ENCODE results near the gene CDC34. TPM values are rescaled to one million over a fixed set of nuclear protein-coding genes. Genes with fewer than 3 reads are reported as not detected.

CDC34 gene
- total RNA-seq, 1 donor from 2014 or later = 30.8 TPM

- no peak for DNase-seq (ENCODE audit: low spot score)
Measured at GRCh38 chr19:497491-497868, 34.1 kb upstream of the CDC34 start.

DNA sequence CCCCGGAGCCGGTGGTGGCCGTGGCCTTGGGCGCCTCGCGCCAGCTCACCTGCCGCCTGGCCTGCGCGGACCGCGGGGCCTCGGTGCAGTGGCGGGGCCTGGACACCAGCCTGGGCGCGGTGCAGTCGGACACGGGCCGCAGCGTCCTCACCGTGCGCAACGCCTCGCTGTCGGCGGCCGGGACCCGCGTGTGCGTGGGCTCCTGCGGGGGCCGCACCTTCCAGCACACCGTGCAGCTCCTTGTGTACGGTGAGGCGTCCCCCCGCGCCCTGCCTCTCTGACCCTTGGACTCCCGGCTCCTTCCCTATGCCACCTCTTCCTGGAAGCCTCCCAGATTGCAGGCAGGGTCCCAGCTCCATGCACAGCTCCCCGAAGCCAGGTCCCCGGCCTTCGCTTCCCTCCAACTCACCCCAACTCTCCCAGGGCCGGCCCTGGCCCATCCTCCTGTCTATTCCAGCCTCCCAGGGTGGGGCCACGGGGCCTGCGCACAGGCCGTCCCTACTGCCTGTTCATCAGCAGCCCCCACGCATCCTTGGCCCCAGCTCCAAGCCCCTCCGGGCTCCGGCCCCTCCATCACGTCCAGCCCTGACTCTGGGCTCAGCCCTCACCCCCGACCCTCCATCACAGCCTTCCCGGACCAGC lies 33.6 kb upstream of the CDC34 start:
- DNase-seq (ENCODE audit: low spot score) = no peak

DNA sequence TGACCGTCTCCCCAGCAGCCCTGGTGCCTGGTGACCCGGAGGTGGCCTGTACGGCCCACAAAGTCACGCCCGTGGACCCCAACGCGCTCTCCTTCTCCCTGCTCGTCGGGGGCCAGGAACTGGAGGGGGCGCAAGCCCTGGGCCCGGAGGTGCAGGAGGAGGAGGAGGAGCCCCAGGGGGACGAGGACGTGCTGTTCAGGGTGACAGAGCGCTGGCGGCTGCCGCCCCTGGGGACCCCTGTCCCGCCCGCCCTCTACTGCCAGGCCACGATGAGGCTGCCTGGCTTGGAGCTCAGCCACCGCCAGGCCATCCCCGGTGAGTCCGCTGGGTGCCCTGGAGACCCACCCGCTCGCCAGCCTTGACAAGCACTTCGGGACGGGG lies 33.1 kb upstream of the CDC34 start:
- no peak for DNase-seq (ENCODE audit: low spot score)

GRCh38 chr19:498977-499623 lies 32.5 kb upstream of the CDC34 start:
- DNase-seq (ENCODE audit: low spot score) = no peak

- no peak for DNase-seq (ENCODE audit: low spot score)
Measured at GRCh38 chr19:501646-502045, 29.9 kb upstream of the CDC34 start.

DNA sequence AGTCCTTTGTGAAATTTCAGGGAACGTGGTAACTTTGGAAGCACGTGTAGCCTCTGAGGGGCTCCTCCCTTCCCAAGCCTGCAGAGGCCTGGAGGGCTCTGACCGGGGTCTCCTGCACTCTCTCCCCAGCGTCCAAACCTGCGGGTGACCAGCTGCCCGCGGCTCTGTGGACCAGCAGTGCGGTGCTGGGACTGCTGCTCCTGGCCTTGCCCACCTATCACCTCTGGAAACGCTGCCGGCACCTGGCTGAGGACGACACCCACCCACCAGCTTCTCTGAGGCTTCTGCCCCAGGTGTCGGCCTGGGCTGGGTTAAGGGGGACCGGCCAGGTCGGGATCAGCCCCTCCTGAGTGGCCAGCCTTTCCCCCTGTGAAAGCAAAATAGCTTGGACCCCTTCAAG lies 26.9 kb upstream of the CDC34 start:
- no peak for DNase-seq (ENCODE audit: low spot score)

DNA sequence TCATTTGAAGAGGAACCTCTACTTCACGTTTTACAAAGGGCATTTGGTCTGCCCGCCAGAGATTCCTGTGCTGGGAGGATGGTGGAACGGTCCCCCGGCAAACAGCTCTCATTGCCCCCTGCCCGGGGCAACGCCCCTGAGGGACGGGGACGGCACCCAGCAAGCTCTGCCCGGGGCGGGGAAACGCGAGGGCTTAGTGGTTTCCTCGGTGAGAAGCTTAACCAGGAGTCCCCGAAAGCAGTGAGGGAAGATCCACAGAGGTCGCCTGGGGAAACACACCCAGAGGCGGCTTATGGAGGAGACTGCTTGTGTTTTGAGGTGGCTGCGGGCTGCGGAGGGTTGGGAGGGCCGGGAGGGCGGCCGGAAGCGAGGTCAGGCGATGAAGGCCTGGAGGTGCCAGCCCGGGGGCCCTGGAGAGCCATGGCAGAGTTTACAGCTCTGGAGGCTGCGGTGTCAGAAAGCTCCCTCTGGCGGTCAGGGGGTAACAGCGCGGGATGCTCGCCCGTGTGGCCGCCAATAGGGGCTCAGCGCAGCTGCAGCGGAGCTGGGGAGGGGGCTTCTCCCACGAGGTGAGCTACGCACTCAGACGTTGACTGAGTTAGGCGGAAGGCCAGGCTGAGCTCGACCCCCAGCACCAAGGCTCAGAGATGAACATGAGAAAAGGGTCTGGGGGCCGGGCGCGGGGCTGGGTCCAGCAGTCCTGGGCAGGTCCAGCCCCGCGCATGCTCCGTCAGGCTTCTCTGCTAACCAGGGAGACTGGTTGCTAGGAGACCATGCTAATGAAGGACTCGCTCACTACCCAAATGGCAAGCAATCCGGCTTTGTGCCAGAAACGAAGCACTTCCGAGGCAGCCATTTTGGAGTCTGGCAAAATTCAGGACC lies 24.9 kb upstream of the CDC34 start:
- peak; percentile 93 for DNase-seq (ENCODE audit: low spot score)

GRCh38 chr19:507286-508203 lies 24.0 kb upstream of the CDC34 start, which contains the start of gene TPGS1:
Gene TPGS1, plus strand, starts transcription at chr19:507497. Its CDS starts 10 bp downstream, at chr19:507507.
- peak; percentile 99 for DNase-seq (ENCODE audit: low spot score)

GRCh38 chr19:508204-509150 lies 23.1 kb upstream of the CDC34 start:
- DNase-seq (ENCODE audit: low spot score) = no peak

GRCh38 chr19:510606-511100 lies 20.9 kb upstream of the CDC34 start:
- DNase-seq (ENCODE audit: low spot score) = peak; percentile 79

DNA sequence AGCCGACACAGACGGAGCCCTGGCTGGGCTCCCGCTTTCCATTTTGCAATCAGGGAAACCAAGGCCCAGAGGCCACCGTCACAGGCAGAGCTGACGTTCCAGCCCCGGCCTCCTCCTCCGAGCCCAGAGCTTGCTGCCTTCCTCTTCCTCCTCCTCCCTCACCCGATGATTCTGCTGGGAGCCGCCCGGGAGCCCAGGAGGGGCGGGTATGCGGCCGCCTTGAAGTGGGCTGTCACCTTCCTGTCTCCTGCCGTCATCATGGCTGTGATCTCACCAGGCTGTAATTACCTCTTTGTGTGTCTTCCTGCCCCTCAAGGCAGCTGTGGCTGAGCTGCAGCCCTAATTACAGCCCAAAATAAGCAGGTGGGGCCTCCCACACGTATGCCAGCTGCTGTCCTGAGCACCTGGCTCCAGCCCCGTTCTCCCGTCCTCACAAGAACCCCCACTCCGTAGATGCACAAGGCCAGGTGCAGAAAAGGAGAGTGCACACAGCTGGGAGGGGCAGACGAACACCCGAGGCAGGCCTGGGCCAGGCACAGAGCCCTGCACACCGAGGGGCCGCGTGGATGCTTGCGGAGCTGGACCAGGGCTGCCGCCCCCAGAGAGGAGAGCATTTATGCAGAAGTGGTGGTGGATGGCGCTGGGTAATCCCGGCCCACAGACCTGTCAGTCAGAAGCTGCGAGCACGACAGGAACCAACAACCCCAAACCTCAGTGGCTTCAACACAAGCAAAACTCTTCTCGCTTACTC lies 20.3 kb upstream of the CDC34 start:
- no peak for DNase-seq (ENCODE audit: low spot score)

DNA sequence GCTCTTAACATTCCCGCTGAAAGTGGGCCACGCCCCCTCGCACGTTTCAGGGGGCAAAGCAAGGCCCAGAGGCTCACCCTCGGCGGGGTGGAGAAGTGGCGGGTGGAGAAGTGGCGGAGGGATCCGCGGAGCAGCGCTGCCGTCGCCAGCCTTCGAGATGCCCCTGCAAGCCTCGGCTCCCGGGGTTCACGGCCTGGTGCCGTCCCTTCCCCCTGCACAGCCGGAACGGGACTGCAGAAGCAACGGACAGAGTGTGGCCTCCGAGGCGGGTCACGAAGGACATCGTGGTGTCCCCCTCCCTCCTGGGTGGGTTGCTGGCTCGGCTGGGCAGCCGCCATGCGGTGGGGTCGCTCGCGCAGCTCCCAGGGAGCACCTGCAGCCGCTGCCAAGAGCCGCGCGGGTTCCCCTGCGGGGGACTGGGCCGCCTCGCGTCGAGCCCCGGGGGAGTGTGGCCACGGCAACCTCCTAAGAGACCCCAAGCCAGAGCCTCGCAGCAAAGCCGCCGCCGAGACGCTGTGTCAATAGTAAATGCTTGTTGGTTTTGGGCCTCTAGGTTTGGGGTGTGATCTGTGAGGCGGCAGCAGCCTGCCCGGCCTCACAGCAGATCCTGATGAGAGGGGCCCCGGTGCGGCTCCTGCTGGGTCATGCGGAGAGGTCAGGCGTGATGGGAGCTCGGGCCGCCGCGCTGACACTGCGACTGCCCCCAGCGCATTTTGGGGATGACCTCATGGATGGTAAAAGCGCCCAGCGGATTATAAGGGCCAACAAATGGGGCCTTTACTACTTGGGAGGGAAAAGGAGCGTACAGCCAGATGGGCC lies 18.8 kb upstream of the CDC34 start:
- DNase-seq (ENCODE audit: low spot score) = no peak

DNA sequence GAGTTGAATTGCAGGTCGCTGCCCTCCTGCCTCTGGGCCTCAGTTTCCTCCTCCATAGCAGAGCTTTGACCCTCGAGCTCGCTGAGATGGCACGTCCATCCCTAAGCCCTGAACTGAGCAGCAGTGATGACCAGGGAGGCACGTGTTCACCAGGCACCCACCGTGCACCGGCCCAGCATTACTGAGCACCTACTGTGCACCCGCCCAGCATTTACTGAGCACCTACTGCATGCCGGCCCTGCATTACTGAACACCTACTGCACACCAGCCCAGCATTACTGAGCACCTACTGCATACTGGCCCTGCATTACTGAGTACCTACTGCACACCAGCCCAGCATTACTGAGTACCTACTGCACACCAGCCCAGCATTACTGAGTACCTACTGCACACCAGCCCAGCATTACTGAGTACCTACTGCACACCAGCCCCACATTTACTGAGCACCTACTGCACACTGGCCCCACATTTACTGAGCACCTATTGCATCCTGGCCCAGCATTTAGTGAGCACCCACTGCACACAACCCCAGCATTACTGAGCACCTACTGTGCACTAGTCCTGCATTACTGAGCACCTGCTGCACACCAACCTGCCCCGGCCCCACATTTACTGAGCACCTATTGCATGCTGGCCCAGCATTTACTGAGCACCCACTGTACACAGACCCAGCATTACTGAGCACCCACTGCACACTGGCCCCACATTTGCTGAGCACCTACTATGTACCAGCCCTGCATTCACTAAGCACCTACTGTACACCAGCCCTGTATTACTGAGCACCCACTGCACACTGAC lies 18.0 kb upstream of the CDC34 start:
- no peak for DNase-seq (ENCODE audit: low spot score)

DNA sequence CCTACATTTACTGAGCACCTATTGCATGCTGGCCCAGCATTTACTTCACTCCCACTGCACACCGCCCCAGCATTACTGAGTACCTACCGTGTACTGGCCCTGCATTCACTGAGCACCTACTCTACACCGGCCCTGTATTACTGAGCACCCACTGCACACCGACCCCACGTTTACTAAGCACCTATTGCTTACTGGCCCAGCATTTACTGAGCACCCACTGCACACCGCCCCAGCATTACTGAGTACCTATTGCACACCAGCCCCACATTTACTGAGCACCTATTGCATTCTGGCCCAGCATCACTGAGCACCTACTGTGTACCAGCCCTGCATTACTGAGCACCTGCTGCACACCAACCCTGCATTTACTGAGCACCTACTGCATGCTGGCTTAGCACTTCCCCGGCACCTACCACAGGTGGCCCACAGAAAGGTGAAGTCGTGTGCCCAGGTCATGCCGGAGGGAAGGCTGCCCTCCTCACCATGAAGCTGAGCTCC lies 17.3 kb upstream of the CDC34 start:
- no peak for DNase-seq (ENCODE audit: low spot score)

GRCh38 chr19:517721-518597 lies 13.6 kb upstream of the CDC34 start:
- no peak for DNase-seq (ENCODE audit: low spot score)

GRCh38 chr19:518598-519231 lies 12.8 kb upstream of the CDC34 start:
- no peak for DNase-seq (ENCODE audit: low spot score)

Data from ureter (tissue), 1 donor.